Measurements from ENCODE around the gene DISC1.

- no peak for TF ChIP-seq CTCF (IDR thresholded peaks at IDR 0.05; ENCODE audit: poor library complexity, severe bottlenecking)
- no peak for TF ChIP-seq SMC3 (conservative IDR thresholded peaks at IDR 0.05; ENCODE audit: poor library complexity)
- no peak for TF ChIP-seq POLR2AphosphoS5 (IDR thresholded peaks at IDR 0.05)
These were observed 242.8 kb downstream of the DISC1 start for GRCh38 chr1:231869364-231869763.

Measured in neural cell (in vitro differentiated cells).